HepG2 (cell line): ENCODE results near the gene ZPR1. TPM values are rescaled to one million over a fixed set of nuclear protein-coding genes. Genes with fewer than 3 reads are reported as not detected.
A peak's percentile ranks its signal among the peaks of the same experiment; 100 is the strongest.

Experiments
- AKAP8 ChIP-seq: sonication (generic); formaldehyde crosslinking; IDR thresholded peaks from 2 replicates; pipeline ENCODE4 v1.5.1; 2020; ENCODE audit warnings: mild to moderate bottlenecking, missing genetic modification reagents
- EHMT2 ChIP-seq: fragments of 200-600 bp; sonication (generic); IDR thresholded peaks from 2 replicates; pipeline ENCODE4 v1.7.0; 2017; ENCODE audit warnings: antibody characterized with exemption, low read depth, low read length, borderline replicate concordance
- FLYWCH1 ChIP-seq: sonication (generic); formaldehyde crosslinking; IDR thresholded peaks from 2 replicates; pipeline ENCODE4 v1.8.1; 2023; ENCODE audit warnings: mild to moderate bottlenecking, missing genetic modification reagents
- FOXJ3 ChIP-seq: sonication (generic); formaldehyde crosslinking; IDR thresholded peaks from 2 replicates; pipeline ENCODE4 v1.4.0; 2020; ENCODE audit warnings: missing genetic modification reagents, mild to moderate bottlenecking, borderline replicate concordance
- HNF4G ChIP-seq, 2 experiments: sonication (generic) in 1 of 2; formaldehyde crosslinking in 1 of 2; IDR thresholded peaks; 2 replicates each; pipeline versions ENCODE4 v1.4.0 to v1.6.1; 2011 to 2020; ENCODE audit warnings: borderline replicate concordance in 2 of 2, low read depth in 2 of 2, mild to moderate bottlenecking in 2 of 2, low read length in 1 of 2, missing genetic modification reagents in 1 of 2, moderate library complexity in 1 of 2
- KDM2A ChIP-seq: sonication (generic); formaldehyde crosslinking; IDR thresholded peaks from 2 replicates; pipeline ENCODE4 v1.4.0; 2020; ENCODE audit warnings: low read depth, missing genetic modification reagents, borderline replicate concordance
- KDM6A ChIP-seq: IDR thresholded peaks from 2 replicates; pipeline ENCODE4 v1.6.1; 2016; ENCODE audit warnings: low read depth
- NR3C1 ChIP-seq: sonication (generic); formaldehyde crosslinking; IDR thresholded peaks from 2 replicates; pipeline ENCODE4 v1.4.0; 2020; ENCODE audit warnings: missing genetic modification reagents
- PAF1 ChIP-seq: IDR thresholded peaks from 2 replicates; pipeline ENCODE4 v1.6.1; 2016; ENCODE audit warnings: missing genetic modification reagents, missing compliant biosample characterization
- SAFB2 ChIP-seq: sonication (generic); formaldehyde crosslinking; IDR thresholded peaks from 2 replicates; pipeline ENCODE4 v1.5.1; 2020; ENCODE audit warnings: missing genetic modification reagents, low read depth, mild to moderate bottlenecking, borderline replicate concordance
- SMAD9 ChIP-seq: sonication (generic); formaldehyde crosslinking; IDR thresholded peaks from 2 replicates; pipeline ENCODE4 v1.5.1; 2020; ENCODE audit warnings: mild to moderate bottlenecking, missing genetic modification reagents
- SOX6 ChIP-seq, 2 experiments: fragments of 450-650 bp in 1 of 2; sonication (generic) in 1 of 2; formaldehyde crosslinking in 1 of 2; IDR thresholded peaks; 2 replicates each; pipeline versions ENCODE4 v1.4.0 to v1.6.1; 2017 to 2020; ENCODE audit warnings: antibody characterized with exemption in 1 of 2, mild to moderate bottlenecking in 1 of 2, missing genetic modification reagents in 1 of 2
- ZFP91 ChIP-seq: sonication (generic); formaldehyde crosslinking; IDR thresholded peaks from 2 replicates; pipeline ENCODE4 v1.9.0; 2022; ENCODE audit warnings: missing genetic modification reagents, mild to moderate bottlenecking, borderline replicate concordance
- ZNF20 ChIP-seq: sonication (generic); formaldehyde crosslinking; IDR thresholded peaks from 2 replicates; pipeline ENCODE4 v1.4.0; 2020; ENCODE audit warnings: mild to moderate bottlenecking, moderate library complexity, missing genetic modification reagents
- ZNF225 ChIP-seq: sonication (generic); formaldehyde crosslinking; IDR thresholded peaks from 2 replicates; pipeline ENCODE4 v1.4.0; 2020; ENCODE audit warnings: mild to moderate bottlenecking, missing genetic modification reagents
- ZNF766 ChIP-seq: sonication (generic); formaldehyde crosslinking; IDR thresholded peaks from 2 replicates; pipeline ENCODE4 v1.5.0; 2020; ENCODE audit warnings: missing genetic modification reagents, borderline replicate concordance
- polyA plus RNA-seq, 8 experiments: library from polyadenylated mRNA; depleted of rRNA in 3 of 8; stranded (reverse) in 7 of 8; unstranded in 1 of 8; fragments of >200 nt; fragmentation: Illumina TruSeq in 4 of 8; extraction: Trizol in 4 of 8; gene quantifications; 2 replicates each; pipeline versions ENCODE4 v1.2.1 to v1.2.3, GENCODE V29; 2011 to 2016; ENCODE audit warnings: low read depth in 4 of 8, missing spikeins in 1 of 8, mixed read lengths in 1 of 8; ENCODE audit not compliant: insufficient read depth in 1 of 8
- total RNA-seq, 5 experiments: library from RNA; depleted of rRNA; stranded (reverse); fragments of >200 nt; fragmentation: Illumina TruSeq; extraction: Trizol; gene quantifications; 2 replicates each; pipeline ENCODE4 v1.2.3, GENCODE V29; 2016; ENCODE audit warnings: low read depth in 1 of 5
- TF ChIP-seq, protein P1 (sequence below), 2 experiments: sonication (generic) in 1 of 2; formaldehyde crosslinking in 1 of 2; IDR thresholded peaks; 2 replicates each; pipeline versions ENCODE4 v1.4.0 to v1.6.1; 2016 to 2020; ENCODE audit warnings: borderline replicate concordance in 1 of 2, low read depth in 1 of 2, mild to moderate bottlenecking in 1 of 2, missing genetic modification reagents in 1 of 2
- TF ChIP-seq, protein P2 (sequence below): sonication (generic); formaldehyde crosslinking; IDR thresholded peaks from 2 replicates; pipeline ENCODE4 v1.8.0; 2022; ENCODE audit warnings: missing genetic modification reagents, mild to moderate bottlenecking, inconsistent platforms, borderline replicate concordance
- TF ChIP-seq, protein P3 (sequence below): sonication (generic); formaldehyde crosslinking; IDR thresholded peaks from 2 replicates; pipeline ENCODE4 v1.4.0; 2020; ENCODE audit warnings: mild to moderate bottlenecking, low read depth, missing genetic modification reagents

Gene ZPR1
- total and polyA plus RNA-seq, 2 of the 13 experiments (the other 11 are each of a cell fraction or from before 2014, with no cell fraction given) = 40.0 to 79.3 TPM

GRCh38 chr11:116829525-116830183 is 41.8 kb upstream of the ZPR1 start, which contains the start of gene APOC3 (continued):
- no peak; the same call in 1 of the 2 replicates for TF ChIP-seq SAFB2 (CRISPR knock-in tag)
- TF ChIP-seq ZNF20 (CRISPR knock-in tag) = no peak
- peak; percentile 32; the same call in 1 of the 2 replicates for TF ChIP-seq KDM2A (CRISPR knock-in tag)
- peak; percentile 57; the same call in 1 of the 2 replicates for TF ChIP-seq KDM6A (CRISPR knock-in tag)
- TF ChIP-seq SOX6 (IDR thresholded peaks at IDR 0.05) = no peak
- TF ChIP-seq SOX6 (CRISPR knock-in tag; IDR thresholded peaks at IDR 0.05) = peak; percentile 77
- no peak for TF ChIP-seq ZNF766
- TF ChIP-seq NR3C1 = no peak
- TF ChIP-seq, protein P1, sequence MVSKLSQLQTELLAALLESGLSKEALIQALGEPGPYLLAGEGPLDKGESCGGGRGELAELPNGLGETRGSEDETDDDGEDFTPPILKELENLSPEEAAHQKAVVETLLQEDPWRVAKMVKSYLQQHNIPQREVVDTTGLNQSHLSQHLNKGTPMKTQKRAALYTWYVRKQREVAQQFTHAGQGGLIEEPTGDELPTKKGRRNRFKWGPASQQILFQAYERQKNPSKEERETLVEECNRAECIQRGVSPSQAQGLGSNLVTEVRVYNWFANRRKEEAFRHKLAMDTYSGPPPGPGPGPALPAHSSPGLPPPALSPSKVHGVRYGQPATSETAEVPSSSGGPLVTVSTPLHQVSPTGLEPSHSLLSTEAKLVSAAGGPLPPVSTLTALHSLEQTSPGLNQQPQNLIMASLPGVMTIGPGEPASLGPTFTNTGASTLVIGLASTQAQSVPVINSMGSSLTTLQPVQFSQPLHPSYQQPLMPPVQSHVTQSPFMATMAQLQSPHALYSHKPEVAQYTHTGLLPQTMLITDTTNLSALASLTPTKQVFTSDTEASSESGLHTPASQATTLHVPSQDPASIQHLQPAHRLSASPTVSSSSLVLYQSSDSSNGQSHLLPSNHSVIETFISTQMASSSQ (IDR thresholded peaks at IDR 0.05; ENCODE audit: low read depth) = 0 out of 2 replicates have a peak, but pooled peaks have one; percentile 12
- TF ChIP-seq, protein P1 (CRISPR knock-in tag; IDR thresholded peaks at IDR 0.05; ENCODE audit: borderline replicate concordance) = no peak
- no peak; the same call in 1 of the 2 replicates for TF ChIP-seq FOXJ3
- TF ChIP-seq EHMT2 = no peak
- TF ChIP-seq SMAD9 = no peak
- TF ChIP-seq, protein P2, sequence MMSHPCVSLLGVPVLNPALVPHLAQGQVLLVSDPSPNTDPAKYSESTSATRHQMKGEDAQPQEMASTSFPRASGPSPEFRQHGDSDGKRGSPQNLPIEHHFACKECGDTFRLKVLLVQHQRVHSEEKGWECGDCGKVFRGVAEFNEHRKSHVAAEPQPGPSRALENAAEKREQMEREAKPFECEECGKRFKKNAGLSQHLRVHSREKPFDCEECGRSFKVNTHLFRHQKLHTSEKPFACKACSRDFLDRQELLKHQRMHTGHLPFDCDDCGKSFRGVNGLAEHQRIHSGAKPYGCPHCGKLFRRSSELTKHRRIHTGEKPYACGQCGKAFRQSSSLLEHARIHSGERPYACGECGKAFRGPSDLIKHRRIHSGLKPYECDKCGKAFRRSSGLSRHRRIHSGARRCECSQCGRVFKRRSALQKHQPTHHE (CRISPR knock-in tag) = 0 out of 2 replicates have a peak, but pooled peaks have one; percentile 1
- no peak for TF ChIP-seq ZNF225 (CRISPR knock-in tag)
- TF ChIP-seq FLYWCH1 (CRISPR knock-in tag) = no peak
- TF ChIP-seq ZFP91 (CRISPR knock-in tag) = peak; percentile 1; the same call in 1 of the 2 replicates
- TF ChIP-seq AKAP8 (CRISPR knock-in tag) = no peak
- no peak for TF ChIP-seq PAF1 (CRISPR knock-in tag)
- peak; percentile 95 for TF ChIP-seq HNF4G (IDR thresholded peaks at IDR 0.05; ENCODE audit: borderline replicate concordance, low read depth, low read length)
- TF ChIP-seq HNF4G (CRISPR knock-in tag; IDR thresholded peaks at IDR 0.05; ENCODE audit: borderline replicate concordance, low read depth) = peak; percentile 96
- TF ChIP-seq, protein P3, sequence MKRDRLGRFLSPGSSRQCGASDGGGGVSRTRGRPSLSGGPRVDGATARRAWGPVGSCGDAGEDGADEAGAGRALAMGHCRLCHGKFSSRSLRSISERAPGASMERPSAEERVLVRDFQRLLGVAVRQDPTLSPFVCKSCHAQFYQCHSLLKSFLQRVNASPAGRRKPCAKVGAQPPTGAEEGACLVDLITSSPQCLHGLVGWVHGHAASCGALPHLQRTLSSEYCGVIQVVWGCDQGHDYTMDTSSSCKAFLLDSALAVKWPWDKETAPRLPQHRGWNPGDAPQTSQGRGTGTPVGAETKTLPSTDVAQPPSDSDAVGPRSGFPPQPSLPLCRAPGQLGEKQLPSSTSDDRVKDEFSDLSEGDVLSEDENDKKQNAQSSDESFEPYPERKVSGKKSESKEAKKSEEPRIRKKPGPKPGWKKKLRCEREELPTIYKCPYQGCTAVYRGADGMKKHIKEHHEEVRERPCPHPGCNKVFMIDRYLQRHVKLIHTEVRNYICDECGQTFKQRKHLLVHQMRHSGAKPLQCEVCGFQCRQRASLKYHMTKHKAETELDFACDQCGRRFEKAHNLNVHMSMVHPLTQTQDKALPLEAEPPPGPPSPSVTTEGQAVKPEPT = no peak
